HG03196 (cell line): ENCODE measurements around the gene MXD4.

Experiments used
- ATAC-seq: cut with Tn5 transposase; IDR thresholded peaks from one replicate; pipeline ENCODE4 v1.9.1; 2021; ENCODE audit not compliant: unreplicated experiment

Gene MXD4

DNA sequence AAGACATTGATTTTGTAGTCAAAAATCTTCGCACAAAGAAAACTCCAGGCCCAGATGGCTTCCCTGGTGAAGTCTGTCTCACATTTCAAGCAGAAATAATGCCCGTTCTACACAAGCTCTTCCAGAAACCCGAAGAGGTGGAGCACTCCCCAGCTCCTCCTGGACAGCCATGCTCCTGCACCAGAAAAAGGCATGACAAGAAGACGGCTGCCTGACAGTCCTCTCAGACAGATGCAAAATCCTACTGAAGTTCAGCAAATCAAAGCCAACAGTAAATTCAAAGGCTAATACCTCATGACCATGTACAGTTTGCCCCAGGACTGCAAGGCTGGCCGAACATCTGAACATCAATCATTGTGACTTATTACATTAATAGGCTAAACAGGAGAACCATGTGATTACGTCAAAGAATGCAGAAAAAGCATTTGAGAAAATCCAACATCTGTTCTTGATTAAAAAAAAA lies 30.8 kb upstream of the MXD4 start:
- ATAC-seq = no peak

DNA sequence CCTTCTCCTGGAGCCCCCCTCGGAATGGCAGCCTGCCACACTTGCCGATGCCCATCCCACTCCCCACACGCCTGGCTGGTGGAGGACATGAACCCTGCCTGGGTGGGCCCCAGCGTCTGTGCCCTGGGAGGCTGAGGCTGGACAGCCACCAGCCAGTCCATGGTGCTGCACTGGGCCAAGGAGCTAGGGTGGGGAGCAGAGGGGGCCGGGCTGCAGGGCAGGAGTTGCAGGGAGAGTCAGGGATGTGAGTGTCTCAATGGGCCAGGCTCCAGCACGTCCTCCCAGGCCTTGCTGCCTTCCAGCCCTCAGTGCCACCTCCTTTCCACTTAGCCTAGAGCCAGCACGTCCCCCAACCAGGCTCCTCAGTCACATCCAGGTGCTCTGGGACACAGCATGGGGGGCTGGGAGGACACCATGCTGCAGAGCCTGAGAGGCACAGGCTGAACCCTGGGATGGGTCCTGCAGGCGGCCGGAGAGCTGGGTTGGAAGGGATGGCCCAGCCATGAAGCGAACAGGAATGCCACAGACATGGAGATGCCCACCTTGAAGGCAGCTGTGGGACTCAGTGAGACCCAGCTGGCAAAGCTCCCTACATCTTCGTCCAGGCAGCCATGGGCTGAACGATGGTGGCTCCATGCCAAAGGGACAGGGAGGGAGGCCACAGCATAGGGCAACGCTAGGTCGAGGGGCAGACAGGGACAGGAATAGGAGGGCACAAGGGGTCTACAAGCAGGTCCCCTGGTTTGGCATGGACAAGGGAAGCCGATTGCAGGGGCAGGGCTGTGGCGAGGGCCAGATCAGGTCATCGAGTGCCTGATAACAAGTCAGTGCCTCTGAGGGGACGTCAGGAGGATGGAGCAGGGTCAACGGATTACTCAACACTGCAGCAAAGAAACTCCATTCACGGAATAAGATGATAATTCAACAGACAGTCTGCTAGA lies 30.1 kb upstream of the MXD4 start:
- ATAC-seq = no peak

GRCh38 chr4:2290974-2291704 lies 29.2 kb upstream of the MXD4 start:
- no peak for ATAC-seq

DNA sequence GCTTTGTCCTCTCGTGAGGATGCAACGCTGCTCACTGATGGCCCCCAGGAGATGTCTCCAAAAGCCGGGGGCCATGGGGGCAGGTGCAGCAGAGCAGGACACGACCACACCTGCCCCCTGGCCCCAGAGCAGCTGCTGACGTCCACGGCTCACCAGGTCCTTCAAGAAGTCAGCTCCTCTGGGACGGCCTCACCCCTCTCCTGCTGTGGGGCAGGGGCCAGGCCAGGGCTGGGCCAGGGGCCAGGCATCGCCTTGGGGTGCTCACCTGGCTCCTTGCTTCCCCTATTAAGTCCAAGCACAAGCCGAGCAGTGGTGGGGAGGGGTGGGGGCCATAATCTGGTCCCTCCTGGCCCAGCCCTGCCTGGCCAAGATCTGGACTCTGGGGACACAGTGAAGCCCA lies 28.6 kb upstream of the MXD4 start:
- no peak for ATAC-seq

DNA sequence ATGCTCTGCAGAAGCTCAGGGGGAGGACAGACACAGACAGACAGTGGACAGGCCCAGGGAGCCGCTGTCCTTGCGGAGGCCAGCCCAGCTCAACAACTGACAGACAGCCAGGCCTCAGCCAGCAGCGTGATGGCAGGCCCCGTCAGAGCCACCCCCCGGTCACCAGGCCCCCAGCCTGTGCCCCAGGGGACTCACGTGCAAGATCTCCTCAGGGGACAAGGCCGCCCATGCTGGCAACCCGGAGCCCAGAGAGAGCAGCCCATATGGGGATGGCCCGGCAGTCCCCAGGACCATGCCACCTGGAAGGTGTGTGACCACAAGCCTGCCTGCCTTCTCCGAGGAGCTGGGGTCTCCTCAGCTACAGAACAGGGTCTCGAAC lies 28.0 kb upstream of the MXD4 start:
- ATAC-seq = no peak

GRCh38 chr4:2289311-2289954 lies 27.5 kb upstream of the MXD4 start:
- ATAC-seq = no peak

DNA sequence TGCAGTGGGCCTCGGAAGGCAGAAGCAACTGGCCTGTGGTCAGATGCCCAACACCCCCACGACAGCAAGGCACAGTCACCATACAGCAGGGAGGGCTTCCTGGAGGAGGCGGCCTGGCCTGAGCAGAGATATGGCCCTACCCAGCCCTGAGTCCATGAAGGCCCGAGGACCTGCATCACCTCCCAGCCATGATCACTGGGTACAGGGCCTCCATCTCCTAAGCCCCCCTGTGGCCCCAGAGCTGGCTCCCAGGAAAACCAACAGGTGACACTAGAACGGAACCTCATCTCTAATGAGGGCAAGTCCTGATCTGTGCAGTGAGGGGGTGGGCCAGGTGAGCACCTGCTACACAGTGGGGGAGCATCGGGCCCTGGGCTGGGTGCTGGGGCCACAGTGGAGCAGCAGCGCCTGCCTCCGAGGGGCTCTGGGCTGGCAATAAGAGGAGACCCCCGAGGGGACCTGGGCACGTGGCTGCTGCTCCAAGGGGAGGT lies 26.2 kb upstream of the MXD4 start:
- no peak for ATAC-seq

GRCh38 chr4:2287594-2287915 lies 25.6 kb upstream of the MXD4 start:
- ATAC-seq = no peak

GRCh38 chr4:2286904-2287593 lies 25.1 kb upstream of the MXD4 start:
- no peak for ATAC-seq

GRCh38 chr4:2285613-2286381 lies 23.9 kb upstream of the MXD4 start:
- no peak for ATAC-seq

DNA sequence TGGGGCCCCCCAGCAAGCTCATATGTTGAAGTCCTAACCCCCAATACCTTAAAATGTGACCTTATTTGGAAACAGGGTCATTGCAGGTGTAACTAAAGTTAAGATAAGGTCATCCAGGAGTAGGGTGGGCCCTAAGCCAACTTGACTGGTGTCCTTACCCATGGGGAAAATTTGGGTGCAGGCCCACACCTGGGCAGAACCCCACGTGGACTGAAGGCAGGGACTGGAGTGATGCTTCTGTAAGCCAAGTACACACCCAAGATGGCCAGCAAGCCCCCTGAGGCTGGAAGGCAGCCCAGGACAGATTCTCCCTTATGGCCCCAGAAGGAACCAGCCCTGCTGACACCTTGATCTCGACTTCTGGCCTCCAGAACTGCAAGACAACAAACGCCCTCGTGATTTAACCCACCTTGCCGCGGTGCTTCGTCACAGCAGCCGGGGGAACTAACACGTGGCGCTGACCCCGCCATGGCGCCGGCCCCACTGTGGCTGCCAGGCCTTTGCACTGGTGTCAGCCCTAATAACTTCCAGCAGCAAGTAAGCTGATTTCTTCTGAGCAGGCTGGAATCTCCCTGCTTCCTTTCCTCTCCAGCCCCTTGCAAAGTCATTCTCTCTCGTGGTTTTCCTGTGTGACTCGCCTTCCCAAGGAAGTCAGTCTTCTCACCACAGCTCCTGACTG lies 23.2 kb upstream of the MXD4 start:
- no peak for ATAC-seq

GRCh38 chr4:2284161-2284933 lies 22.4 kb upstream of the MXD4 start:
- ATAC-seq = no peak

GRCh38 chr4:2283199-2283711 lies 21.3 kb upstream of the MXD4 start:
- ATAC-seq = no peak

DNA sequence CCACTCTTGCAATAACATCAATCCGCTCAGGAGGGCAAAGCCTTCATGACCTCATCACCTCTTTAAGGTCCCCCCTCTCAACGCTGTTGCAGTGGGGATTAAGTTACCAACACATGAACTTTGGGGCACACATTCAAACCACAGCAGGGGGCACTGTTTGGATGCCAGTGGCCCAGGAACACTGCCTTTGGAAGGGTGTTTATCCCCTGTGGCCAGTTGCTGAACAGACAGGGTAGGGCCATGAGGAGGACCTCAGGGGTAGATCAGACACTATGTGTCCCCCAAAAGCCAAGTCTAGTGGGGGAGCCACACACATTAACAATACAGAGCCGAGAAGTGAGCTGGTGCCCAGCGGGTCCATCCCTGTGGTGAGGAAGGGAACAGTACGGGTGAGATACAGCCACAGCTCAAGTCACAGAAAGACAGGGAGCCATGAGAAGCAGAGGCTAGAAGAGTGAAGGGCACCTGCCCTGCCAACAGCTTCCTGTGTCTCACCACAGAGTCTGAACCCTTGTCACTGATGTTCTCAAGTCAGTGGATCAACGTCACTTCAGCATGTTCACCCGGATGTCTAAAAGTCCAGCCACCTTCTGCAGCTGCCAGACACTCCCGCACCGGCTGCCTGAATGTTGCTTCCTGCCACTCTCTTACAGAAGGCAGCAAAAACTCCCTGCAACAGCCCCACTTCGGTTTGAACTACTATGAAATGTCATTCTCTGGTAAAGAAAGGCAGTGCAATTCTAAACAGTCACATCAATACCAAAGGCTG lies 19.9 kb upstream of the MXD4 start:
- ATAC-seq = peak; percentile 74

- ATAC-seq = no peak
Observed at GRCh38 chr4:2280531-2281300, 18.8 kb upstream of the MXD4 start.

DNA sequence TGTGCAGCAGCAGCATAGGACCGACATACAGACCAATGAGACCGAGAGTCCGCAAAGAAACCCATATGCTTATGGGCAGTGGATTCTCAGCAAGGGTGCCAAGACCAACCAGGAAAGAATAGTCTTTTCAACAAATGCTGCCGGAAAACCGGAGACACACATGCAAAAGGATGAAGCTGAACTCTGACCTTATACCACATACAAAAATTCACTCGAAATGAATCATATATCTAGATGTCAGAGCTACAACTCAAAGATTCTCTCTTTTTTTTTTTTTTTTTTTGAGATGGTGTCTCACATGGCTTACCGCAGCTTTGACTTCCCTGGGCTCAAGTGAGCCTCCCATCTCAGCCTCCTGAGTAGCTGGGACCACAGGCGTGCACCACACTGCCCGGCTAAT lies 16.0 kb upstream of the MXD4 start:
- no peak for ATAC-seq

DNA sequence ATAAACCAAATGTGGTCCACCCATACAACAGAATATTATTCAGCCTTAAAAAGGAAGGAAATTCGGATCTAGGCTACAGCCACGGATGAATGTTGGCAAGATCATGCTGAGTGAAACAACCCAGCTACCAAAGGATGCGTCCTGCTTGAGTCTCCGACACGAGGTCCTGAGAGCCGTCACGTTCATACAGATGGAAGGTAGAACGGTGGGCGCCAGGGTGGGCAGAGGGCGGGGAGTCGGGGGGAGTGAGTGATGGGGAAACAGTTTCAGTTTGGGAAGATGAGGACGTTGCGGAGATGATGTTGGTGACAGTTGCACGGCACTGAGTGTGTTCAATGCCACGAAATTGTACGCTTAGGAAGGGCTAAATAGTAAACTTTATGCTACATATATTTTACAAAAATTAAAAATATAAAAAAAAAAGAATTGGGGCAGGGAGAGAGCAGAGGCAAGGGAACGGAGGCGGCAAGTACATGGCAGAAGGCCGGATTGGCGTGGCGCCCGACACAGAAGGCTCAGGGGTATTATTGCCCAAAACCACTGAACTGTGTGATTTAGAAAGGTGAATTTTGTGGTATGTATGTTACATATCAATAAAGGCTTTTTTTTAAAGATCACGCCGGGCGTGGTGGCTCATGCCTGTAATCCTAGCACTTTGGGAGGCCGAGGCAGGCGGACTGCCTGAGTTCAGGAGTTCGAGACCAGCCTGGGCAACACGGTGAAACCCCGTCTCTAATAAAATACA lies 14.8 kb upstream of the MXD4 start:
- no peak for ATAC-seq
